KOPT-K1 (cell line): ENCODE results near the gene GFOD1.

Source experiments
- H3K27ac ChIP-seq: fragments of 200-600 bp; sonication (generic); 2 replicates; pipeline ENCODE4 v1.5.1; 2016; ENCODE audit warnings: antibody characterized with exemption, mild to moderate bottlenecking, low read depth, low read length; ENCODE audit not compliant: poor library complexity, severe bottlenecking
- H3K36me3 ChIP-seq: fragments of 200-600 bp; sonication (generic); 2 replicates; pipeline ENCODE4 v1.5.1; 2017; ENCODE audit warnings: antibody characterized with exemption, mild to moderate bottlenecking, low read length, moderate library complexity; ENCODE audit not compliant: insufficient read depth
- H3K9me3 ChIP-seq: fragments of 200-600 bp; sonication (generic); 2 replicates; pipeline ENCODE4 v1.5.1; 2017; ENCODE audit warnings: antibody characterized with exemption, low read length, mild to moderate bottlenecking; ENCODE audit not compliant: insufficient read depth, poor library complexity, severe bottlenecking

Gene GFOD1

DNA sequence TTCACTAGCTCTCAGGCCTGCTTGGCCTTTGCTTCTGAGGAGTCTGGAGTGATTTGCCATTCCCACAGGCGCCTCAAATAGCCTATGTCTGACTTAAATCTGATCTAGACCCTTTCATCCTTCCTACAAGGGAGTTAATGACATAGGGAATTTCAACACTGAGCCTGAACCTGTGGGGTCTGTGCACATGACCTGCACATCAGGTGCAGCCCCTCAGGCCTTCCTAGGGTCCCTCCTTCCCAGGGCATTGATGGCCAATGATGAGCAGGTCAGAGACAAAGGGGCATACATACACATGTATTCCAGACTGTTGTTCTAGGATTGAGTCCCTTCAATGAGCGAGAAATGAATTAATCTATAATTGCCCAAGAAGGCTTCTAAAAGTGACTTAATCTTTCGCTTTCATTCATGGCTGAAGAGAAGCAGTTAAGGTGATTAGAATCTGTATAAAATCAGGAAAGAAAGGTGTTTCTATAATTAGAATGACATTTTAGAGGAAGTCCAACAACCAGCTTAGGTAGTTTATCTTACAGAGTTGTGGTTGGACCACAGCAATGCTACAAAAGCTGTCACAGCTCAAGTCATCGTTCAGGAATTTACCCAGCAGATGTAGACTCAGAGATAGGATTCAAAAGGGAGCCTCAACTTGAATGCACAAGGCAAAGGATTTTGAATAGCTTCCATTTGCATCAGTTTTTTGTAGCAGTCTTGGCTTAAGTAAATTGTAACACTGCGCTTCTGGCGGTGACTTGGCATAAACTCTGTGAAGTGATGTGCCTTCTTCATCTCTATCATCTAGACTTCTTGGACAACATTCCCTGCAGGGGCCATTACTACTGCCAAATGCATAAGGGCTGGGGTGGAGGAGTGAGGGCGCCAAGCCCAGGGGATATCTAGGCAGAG is 132.1 kb downstream of the GFOD1 start:
- Histone ChIP-seq H3K9me3 (no peaks in the 10 kb centered on the region), H3K27ac (peak overlapping the region; percentile 71), H3K36me3 (no peaks in the 10 kb centered on the region)

DNA sequence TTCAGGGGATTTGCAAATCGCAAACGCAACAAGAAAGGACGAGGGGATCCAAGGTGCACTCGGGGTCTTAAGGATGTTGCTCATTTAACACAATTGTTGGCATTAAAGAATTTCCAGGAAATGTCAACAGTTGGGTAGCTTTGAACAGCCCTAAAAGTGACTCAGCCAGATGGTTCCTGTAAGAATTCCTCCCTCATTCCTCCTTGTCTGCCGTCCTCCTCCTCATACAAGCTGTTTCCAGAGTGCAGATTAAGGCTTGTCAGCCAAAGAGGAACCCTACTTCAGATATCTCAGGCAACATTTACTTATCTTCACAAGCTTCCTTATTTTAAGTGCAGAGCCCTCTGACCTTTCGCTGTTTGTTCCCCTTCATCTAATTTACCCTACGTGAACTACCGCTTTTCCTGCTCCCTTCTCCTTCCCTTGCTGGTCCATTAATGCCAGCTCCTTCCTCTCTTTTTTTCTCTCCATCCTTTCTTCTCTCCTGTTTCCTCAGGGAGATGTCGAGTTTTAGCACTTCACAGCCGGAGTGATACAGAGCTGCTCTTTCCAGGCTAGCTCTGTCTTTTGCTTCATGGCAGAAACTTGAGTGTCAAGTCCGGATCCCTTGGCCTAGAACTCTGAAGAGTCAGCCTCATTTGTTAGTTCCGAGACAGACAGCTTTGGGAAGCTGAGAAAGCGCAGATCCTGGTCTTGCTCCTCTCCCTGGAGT is 132.9 kb downstream of the GFOD1 start:
- H3K36me3 ChIP-seq = no peaks in the 10 kb centered on the region
- H3K27ac ChIP-seq = peak overlapping the region; percentile 71

DNA sequence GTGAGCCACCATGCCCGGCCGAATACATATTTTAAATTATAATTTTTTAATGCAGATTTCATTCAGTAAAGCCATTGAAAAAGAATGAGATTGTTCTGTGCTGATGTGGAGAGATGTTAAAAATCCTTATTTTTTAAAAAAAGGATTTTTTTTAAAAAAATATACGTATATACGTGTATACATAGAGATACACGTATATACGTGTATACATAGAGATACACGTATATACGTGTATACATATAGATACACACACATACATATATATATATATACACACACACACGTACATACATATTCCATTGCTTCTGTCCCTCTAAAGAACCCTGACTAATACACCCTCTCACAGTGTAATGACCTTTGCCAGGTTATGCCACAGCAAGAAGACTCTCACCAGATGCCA is 135.2 kb downstream of the GFOD1 start:
- no peak overlapping the region for H3K27ac ChIP-seq
- H3K36me3 ChIP-seq = no peaks in the 10 kb centered on the region

More for the DNA sequence above, 132.9 kb downstream of the GFOD1 start:
- no peaks in the 10 kb centered on the region for H3K9me3 ChIP-seq

DNA sequence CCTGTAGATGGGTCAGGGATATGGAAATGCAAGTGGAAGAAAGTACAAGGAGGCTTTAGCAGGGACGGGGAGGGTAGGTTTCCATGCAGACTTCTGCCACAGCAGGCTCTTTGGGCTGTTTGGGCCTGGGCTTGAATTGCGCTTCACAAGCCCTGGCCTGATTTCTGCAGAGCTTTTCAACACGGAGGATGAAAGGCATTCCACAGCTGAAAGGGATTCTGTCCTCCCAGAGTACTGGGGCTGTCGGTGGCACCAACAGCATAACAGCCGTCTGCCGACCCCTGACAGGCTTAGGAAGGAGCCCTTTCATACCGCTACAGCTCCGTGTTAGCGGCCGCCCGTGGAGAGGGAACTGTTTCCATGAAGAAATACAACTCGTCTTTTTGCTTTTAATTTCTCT is 136.1 kb downstream of the GFOD1 start:
- H3K9me3 ChIP-seq = no peaks in the 10 kb centered on the region
- no peaks in the 10 kb centered on the region for H3K36me3 ChIP-seq
- H3K27ac ChIP-seq = no peak overlapping the region

More for the DNA sequence above, 135.2 kb downstream of the GFOD1 start:
- no peaks in the 10 kb centered on the region for H3K9me3 ChIP-seq

DNA sequence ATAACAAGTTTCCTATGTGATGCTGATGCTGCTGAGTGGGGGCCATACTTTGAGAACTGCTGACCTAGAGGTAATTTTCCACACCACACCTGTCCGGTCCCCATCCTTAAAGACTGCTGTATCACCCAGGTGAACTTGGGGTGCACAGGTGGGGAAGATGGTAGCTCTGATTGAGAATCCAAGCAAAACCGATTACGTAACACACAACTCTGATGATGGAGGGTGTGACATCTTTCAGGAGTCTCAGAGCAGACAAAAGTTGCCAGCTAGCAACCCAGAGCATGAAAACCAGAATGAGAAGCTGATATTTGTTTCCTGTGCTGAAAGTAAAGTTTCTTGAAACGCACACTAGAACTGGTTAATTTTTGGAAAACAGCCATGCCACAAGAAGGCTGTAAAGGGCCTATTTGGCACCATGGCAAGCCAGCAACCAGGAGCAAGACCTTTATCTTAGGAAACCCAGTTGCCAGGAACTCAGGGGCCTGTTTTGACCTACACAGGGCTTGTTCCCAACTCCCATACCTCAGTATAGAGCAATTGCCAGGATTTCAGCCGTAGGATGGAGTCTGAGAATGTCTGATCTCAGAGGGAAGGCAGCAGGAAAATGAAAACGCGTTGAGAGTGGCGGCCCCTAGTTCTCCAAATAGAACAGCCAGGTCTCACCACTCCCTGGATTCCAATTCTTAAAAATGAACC is 137.4 kb downstream of the GFOD1 start:
- no peaks in the 10 kb centered on the region for H3K36me3 ChIP-seq
- H3K27ac ChIP-seq = no peak overlapping the region
- no peaks in the 10 kb centered on the region for H3K9me3 ChIP-seq

DNA sequence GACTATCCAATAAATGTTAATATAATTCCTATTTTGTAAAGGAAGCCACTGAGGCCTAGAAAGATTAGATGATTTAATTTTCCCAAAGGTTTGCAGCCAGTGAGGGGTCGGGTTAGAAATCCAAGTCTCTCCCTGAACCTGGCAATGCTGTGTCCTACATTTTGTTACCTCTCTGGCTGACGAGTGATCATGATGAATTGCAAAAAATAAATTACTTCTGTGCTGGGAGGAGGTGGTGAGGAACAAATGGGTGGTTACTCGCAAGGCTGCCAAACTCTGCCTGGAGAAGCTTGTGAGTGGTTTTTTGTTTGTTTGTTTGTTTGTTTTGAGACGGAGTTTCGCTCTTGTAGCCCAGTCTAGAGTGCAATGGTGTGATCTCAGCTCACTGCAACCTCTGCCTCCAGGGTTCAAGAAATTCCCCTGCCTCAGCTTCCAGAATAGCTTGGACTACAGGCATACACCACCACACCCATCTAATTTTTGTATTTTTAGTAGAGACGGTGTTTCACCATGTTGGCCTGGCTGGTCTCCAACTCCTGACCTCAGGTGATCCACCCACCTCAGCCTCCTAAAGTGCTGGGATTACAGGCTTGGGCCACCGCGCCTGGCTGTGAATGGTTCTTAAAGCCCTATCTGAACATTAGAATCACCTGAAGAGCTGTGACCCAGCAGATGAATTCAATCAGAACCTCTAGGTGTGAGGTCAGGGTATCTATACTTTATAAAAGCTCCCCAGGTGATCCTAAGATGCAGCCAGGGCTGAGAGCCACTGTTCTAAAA is 138.9 kb downstream of the GFOD1 start:
- Histone ChIP-seq H3K27ac (no peak overlapping the region), H3K36me3 (no peaks in the 10 kb centered on the region), H3K9me3 (no peaks in the 10 kb centered on the region)

DNA sequence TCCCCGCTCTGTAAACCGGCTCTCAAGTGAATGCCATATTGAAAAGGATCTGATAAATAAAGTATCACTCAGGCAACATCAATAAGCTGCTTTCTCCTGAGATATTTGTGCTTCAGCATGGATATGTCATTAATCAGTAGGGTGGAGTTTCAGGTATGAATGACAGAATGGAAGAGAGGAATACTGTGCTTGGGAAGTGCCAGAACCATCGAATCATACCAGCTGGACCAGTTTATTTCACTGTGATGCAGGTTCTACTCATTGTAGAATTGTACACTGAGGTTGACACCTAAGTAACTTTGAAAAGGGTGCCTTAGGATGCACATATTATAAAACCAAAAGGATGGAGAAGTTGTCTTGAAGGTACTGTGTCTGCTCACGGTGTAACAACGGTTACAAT is 141.2 kb downstream of the GFOD1 start:
- Histone ChIP-seq H3K27ac (no peak overlapping the region), H3K36me3 (no peaks in the 10 kb centered on the region), H3K9me3 (no peaks in the 10 kb centered on the region)

DNA sequence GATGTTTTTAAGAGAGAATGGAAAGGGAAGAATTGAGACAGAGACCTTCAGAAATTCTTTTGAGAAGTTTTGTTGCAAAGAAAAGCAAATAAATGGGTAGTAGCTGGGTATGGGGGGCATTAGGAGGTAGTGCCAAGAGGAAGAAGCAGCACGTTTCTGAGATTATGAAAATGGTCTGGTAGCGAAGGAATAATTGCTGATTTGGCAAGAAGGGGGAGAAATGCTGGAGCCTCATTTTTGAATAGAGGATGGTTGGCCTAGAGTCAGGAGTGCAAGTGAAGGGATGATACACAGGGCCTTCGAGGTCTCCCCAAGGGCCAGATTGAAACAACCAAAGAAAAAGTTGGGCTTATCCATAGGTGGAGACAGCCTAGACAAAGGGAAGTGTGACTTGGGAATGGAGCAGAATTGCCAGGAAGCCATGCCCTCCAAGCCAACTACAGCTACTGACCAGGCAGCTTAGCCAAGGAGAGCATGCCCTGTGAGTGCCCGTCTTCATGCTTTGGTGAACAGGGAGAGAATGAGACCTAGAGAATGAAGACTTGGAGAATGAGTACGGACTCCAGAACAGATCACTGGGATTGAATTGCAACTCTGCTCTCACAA is 144.9 kb downstream of the GFOD1 start:
- H3K9me3 ChIP-seq = no peaks in the 10 kb centered on the region
- H3K36me3 ChIP-seq = no peaks in the 10 kb centered on the region
- H3K27ac ChIP-seq = no peak overlapping the region

DNA sequence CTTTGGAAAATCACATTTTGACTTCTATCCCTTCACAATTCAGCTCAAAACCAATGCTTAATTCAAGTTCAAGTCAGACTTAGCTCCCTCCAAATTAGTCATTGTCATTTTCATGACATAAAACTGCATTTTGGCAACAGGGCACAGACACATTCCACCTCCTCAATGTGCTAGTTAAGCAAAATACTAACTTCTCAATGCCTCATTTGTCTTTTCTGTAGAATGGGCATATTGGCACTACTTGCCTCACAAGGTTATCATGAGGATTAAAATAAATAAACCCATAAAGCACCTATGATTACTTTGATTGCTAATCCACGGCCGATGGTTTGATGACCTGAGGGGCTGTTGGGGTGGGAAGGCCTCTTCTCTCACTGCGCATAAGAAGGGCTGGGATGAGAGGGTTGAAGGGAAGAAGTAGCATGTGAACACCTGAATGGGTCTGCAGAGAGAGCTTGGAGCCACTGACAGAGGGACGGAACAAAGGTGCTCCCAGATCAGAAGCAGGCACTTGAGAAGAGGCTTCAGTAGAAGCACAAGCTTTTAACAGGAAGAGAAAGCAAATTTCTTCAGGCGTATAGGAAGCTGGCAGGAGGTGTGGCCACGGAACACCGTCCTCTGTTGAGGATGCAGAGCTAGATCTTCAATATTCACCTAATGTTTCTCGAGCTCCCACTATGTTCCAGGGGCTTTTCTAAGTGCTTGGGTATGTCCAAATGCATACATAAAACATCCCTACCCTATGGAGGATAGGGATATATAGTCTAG is 147.4 kb downstream of the GFOD1 start:
- H3K36me3 ChIP-seq = no peaks in the 10 kb centered on the region
- no peak overlapping the region for H3K27ac ChIP-seq
- no peaks in the 10 kb centered on the region for H3K9me3 ChIP-seq

DNA sequence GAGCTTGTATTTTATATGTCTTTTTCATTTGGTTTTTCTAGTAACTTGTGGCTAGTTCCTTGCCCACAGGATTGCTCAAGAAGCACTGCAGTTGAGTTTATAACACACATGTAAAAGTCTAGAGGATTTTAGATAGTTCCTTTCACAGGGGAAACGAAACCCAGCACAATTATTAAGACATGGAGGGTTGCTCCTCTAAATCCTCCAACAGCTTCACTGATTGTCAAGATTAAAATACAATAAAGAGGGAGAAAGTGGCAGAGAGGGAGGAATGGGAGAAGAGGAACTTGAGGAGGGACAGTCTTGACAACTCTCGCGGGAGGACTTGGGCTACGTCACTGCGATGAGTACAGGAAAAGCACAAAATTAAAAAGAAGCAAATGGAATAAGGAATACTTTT is 149.4 kb downstream of the GFOD1 start:
- Histone ChIP-seq H3K27ac (no peak overlapping the region), H3K36me3 (no peaks in the 10 kb centered on the region), H3K9me3 (no peaks in the 10 kb centered on the region)

DNA sequence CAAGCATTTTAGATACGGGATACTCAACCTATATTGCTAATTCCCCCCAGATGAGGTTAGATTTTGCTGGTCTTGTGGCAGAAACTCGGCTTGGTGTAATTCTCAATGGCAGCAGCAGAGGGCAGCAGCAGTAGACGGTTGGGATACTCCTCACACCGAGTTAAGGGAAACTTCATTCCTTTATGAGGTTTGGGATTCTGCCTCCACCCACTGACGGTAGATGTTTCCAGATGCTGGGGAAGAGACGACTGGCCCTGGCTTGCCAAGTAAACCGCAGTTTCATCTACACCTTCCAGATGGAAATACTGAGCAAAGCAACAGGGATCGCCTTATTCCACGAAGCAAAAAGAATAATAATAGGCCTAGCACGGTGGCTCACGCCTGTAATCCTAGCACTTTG is 150.8 kb downstream of the GFOD1 start:
- H3K36me3 ChIP-seq = no peaks in the 10 kb centered on the region
- no peak overlapping the region for H3K27ac ChIP-seq
- H3K9me3 ChIP-seq = no peaks in the 10 kb centered on the region

DNA sequence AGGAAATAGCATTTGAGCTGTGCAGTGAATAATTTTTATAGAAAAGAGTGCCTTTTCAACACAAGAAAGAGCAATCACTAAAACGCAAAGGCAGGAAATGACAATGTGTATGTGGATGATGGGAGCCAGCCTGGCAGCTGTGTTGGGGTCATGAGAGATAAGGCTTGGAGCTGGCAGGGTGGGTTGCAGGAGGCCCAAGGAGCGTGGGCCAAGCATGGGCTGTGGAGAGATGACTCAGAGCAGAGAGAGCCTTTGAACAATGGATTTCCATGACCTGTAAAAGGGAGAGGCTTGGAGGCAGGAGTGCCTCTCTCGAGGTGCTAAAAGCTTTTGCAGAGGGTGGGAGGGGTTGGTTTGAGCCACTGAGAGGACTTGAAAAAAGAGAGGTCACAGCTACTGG is 152.4 kb downstream of the GFOD1 start:
- Histone ChIP-seq H3K9me3 (no peaks in the 10 kb centered on the region), H3K27ac (no peak overlapping the region)

DNA sequence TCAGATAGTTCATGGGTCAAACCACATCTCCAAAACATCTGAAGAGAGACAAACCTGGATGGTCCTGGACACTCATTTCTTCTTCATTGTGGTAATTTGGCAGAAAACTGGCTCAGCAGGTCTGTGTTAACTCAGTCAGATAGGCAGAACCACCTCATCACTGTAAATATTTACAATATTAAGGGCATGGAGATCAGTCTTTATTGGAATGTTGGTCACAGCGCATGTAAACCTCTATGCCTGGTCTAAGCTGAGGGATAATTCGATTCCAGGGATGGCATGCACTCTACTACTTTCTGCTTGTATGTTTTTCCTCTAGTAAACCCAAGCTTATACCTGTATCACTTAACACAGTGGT is 155.1 kb downstream of the GFOD1 start:
- Histone ChIP-seq H3K36me3 (no peaks in the 10 kb centered on the region), H3K27ac (no peak overlapping the region), H3K9me3 (no peaks in the 10 kb centered on the region)

More for the DNA sequence above, 152.4 kb downstream of the GFOD1 start:
- no peaks in the 10 kb centered on the region for H3K36me3 ChIP-seq
